MCF 10A (cell line): ENCODE measurements around the gene APBA2. TPM values are rescaled to one million over a fixed set of nuclear protein-coding genes. Genes with fewer than 3 reads are reported as not detected.
A peak's percentile ranks its signal among the peaks of the same experiment; 100 is the strongest.

ENCODE experiments used
- BruUV-seq: library from RNA; stranded (reverse); fragments of 400-500 nt; replicated peaks from 2 replicates; lab custom pipeline; 2021; lab: Mats Ljungman, UMichigan
- CTCF ChIA-PET: fragments of 300-600 bp; sonication (Branson Sonifier 250); formaldehyde crosslinking; extraction: SDS; loops from one replicate; lab custom pipeline; 2021; ENCODE audit warnings: antibody characterized with exemption, inconsistent platforms; lab: Yijun Ruan, JAX
- POLR2A ChIA-PET: fragments of 300-600, 350-650 bp; sonication (Branson Sonifier 250); formaldehyde crosslinking; extraction: SDS; loops from one replicate; lab custom pipeline; 2020; ENCODE audit warnings: antibody characterized with exemption, inconsistent platforms; lab: Yijun Ruan, JAX
- DNase-seq: peaks from one replicate; pipeline ENCODE4 v3.0.0-alpha.2; 2018; ENCODE audit not compliant: unreplicated experiment
- H3K27ac Mint-ChIP-seq: one replicate; pipeline ENCODE4 v1.8.0; 2022; ENCODE audit warnings: mild to moderate bottlenecking, low read depth, mixed read lengths; ENCODE audit not compliant: unreplicated experiment
- H3K27me3 Mint-ChIP-seq: one replicate; pipeline ENCODE4 v1.8.0; 2022; ENCODE audit warnings: mixed read lengths; ENCODE audit not compliant: insufficient read depth, unreplicated experiment
- H3K36me3 Mint-ChIP-seq: one replicate; pipeline ENCODE4 v1.8.0; 2022; ENCODE audit warnings: mild to moderate bottlenecking, moderate library complexity, mixed read lengths; ENCODE audit not compliant: insufficient read depth, unreplicated experiment
- H3K4me1 Mint-ChIP-seq: one replicate; pipeline ENCODE4 v1.8.0; 2022; ENCODE audit warnings: mixed read lengths; ENCODE audit not compliant: insufficient read depth, unreplicated experiment
- H3K4me3 Mint-ChIP-seq: one replicate; pipeline ENCODE4 v1.8.0; 2022; ENCODE audit warnings: mild to moderate bottlenecking, moderate library complexity, mixed read lengths; ENCODE audit not compliant: unreplicated experiment
- H3K9me3 Mint-ChIP-seq: one replicate; pipeline ENCODE4 v1.8.0; 2022; ENCODE audit warnings: mixed read lengths; ENCODE audit not compliant: unreplicated experiment
- intact Hi-C: fragments of 100-400 bp; cut with micrococcal nuclease; formaldehyde crosslinking; loops from 2 replicates; pipeline ENCODE4 v1.14.1; 2022
- total RNA-seq: library from RNA; stranded (reverse); gene quantifications from 2 replicates; pipeline ENCODE4 v1.2.3, GENCODE V29; 2022
- TF ChIP-seq, protein P1 (sequence below): fragments of 200-600 bp; IDR thresholded peaks from one replicate; pipeline ENCODE4 v1.8.0; 2022; ENCODE audit warnings: antibody characterized with exemption, mild to moderate bottlenecking; ENCODE audit not compliant: unreplicated experiment

Gene APBA2
- total RNA-seq, 1 experiment from 2014 or later, result not detected

DNA sequence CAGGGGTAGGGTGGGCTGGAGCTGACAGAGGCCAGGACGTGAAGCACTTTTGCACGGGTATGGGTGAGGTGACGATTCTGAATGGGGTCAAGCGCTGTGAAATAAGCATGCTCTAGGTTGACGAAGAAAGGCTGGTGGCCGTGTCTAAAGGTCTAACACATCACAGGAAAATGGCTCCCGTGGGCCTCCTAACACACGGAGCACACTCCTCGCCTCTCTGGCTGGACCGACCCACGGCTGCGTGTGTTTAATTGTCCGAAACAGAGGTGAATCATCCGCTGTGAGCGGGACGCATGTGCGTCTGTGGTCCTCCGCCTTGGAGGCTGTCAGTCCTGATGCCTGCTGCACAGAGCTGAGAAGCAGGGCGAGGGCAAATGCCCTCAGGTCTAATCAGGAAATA is 253.3 kb downstream of the APBA2 start:
- POLR2A ChIA-PET, result no interaction called here
- Mint-ChIP-seq H3K4me1 (peaks cover 5% of the 10 kb centered on the region), H3K36me3 (no peaks in the 10 kb centered on the region), H3K9me3 (no peaks in the 10 kb centered on the region), H3K27ac (no peak overlapping the region), H3K4me3 (no peak overlapping the region), H3K27me3 (peaks cover 34% of the 10 kb centered on the region)
- TF ChIP-seq, protein P1, sequence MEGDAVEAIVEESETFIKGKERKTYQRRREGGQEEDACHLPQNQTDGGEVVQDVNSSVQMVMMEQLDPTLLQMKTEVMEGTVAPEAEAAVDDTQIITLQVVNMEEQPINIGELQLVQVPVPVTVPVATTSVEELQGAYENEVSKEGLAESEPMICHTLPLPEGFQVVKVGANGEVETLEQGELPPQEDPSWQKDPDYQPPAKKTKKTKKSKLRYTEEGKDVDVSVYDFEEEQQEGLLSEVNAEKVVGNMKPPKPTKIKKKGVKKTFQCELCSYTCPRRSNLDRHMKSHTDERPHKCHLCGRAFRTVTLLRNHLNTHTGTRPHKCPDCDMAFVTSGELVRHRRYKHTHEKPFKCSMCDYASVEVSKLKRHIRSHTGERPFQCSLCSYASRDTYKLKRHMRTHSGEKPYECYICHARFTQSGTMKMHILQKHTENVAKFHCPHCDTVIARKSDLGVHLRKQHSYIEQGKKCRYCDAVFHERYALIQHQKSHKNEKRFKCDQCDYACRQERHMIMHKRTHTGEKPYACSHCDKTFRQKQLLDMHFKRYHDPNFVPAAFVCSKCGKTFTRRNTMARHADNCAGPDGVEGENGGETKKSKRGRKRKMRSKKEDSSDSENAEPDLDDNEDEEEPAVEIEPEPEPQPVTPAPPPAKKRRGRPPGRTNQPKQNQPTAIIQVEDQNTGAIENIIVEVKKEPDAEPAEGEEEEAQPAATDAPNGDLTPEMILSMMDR, result no peak
- intact Hi-C loops, result no loop called here
- CTCF ChIA-PET, result interaction anchor here (0.7 to 1.5 kb wide), 6 partner anchors 10 to 936 kb away, joined by 3 to 6 read pairs (median 3); no protein-coding TSS in a partner anchor
- BruUV-seq, result no TSS peak
- DNase-seq, result no peak

GRCh38 chr15:29139540-29140459 is 254.0 kb downstream of the APBA2 start:
- TF ChIP-seq, protein P1, result peak; percentile 41
- intact Hi-C loops, result loop anchor here (5.0 kb wide), 1 partner anchor 563 kb away; no protein-coding TSS in a partner anchor
- BruUV-seq, result no TSS peak
- Mint-ChIP-seq H3K27me3 (peaks cover 38% of the 10 kb centered on the region), H3K9me3 (no peaks in the 10 kb centered on the region), H3K4me1 (peaks cover 5% of the 10 kb centered on the region), H3K36me3 (no peaks in the 10 kb centered on the region), H3K27ac (no peak overlapping the region), H3K4me3 (no peak overlapping the region)
- ChIA-PET CTCF (interaction anchor here (0.5 to 1.5 kb wide), 13 partner anchors 9 to 857 kb away, joined by 3 to 6 read pairs (median 3); no protein-coding TSS in a partner anchor), POLR2A (no interaction called here)
- DNase-seq, result peak; percentile 11

DNA sequence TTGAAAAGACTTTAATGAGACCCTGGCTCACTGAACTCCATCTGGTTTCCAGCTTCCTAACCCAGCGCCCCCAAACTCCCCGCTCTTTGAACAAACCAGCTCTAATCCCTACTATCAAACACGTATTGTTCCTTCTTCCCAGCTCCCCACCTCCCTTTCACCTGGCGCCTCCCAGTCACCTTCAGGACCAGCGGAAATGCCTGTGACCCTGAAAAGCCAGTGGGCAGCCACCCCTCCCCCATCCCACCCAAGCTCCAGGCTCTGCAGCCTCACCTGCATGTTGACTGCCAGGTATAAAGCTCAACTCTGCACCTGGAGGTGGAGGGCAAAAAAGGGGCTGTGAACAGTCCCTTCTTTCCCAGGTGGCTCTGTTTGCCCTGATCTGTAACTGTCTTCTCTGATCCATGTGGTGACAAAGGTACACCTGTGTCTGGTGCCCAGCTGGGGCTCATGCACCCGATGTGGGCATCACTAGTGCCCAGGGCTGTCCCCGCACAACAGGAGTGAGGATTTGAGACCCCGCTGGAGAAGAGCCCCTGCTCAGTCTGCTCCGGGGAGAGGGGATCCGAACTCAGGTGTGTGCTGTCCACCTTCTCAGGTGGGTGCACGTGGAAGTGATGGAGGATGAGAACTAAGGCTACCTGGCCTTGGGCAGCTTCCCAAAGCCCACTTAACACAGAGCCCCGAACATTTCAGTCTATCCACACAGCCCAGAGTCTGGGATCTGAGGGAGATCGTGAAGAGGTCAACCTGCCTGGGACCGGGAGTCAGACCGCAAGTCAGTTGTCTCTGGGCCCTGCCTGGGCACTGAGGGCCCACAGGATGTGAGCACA is 254.9 kb downstream of the APBA2 start:
- H3K4me3 Mint-ChIP-seq, result no peak overlapping the region
- peaks cover 38% of the 10 kb centered on the region for H3K27me3 Mint-ChIP-seq
- no peaks in the 10 kb centered on the region for H3K9me3 Mint-ChIP-seq
- BruUV-seq, result no TSS peak
- CTCF ChIA-PET, result interaction anchor here (0.6 to 1.5 kb wide), 11 partner anchors 17 to 856 kb away, joined by 3 to 6 read pairs (median 3); no protein-coding TSS in a partner anchor
- no peaks in the 10 kb centered on the region for H3K36me3 Mint-ChIP-seq
- intact Hi-C loops, result loop anchor here (5.0 kb wide), 1 partner anchor 562 kb away; no protein-coding TSS in a partner anchor
- H3K4me1 Mint-ChIP-seq, result no peaks in the 10 kb centered on the region
- POLR2A ChIA-PET, result no interaction called here
- no peak overlapping the region for H3K27ac Mint-ChIP-seq
- no peak for DNase-seq
- TF ChIP-seq, protein P1, result no peak
